ENCODE results near the gene UTS2B.

- TF ChIP-seq CTCF (IDR thresholded peaks at IDR 0.05; ENCODE audit: borderline replicate concordance, extremely low read depth, low read length, poor library complexity, severe bottlenecking), result no peak
- no peak for TF ChIP-seq EZH2 (IDR thresholded peaks at IDR 0.05; ENCODE audit: borderline replicate concordance, low read depth, low read length, severe bottlenecking)
These were observed 48.0 kb upstream of the UTS2B start for GRCh38 chr3:191378142-191378812.

Measured in DND-41 (cell line).